Right cardiac atrium (tissue), 5 donors: ENCODE measurements around the gene PGM1. TPM values are rescaled to one million over a fixed set of nuclear protein-coding genes. Genes with fewer than 3 reads are reported as not detected.

Experiments used
- ATAC-seq, 2 donors: fragments of 200-7000 bp; cut with Tn5 transposase; one replicate each; pipeline versions ENCODE4 v1.8.0 to v1.9.1; 2020; ENCODE audit warnings: moderate library complexity in 2 of 2, mild to moderate bottlenecking in 1 of 2
- DNase-seq, 3 donors: peaks; one replicate each; pipeline ENCODE4 v3.0.0-alpha.2; 2020
- H3K27ac ChIP-seq: one replicate; pipeline ENCODE4 v1.5.1; 2013; ENCODE audit warnings: mild to moderate bottlenecking, low read length, control low read depth, moderate library complexity
- H3K27me3 ChIP-seq: one replicate; pipeline ENCODE4 v1.6.1; 2013; ENCODE audit not compliant: control insufficient read depth, insufficient read depth
- H3K4me1 ChIP-seq: one replicate; pipeline ENCODE4 v1.6.1; 2013; ENCODE audit warnings: low read length; ENCODE audit not compliant: control insufficient read depth, insufficient read depth
- H3K4me3 ChIP-seq: one replicate; pipeline ENCODE4 v1.5.1; 2013; ENCODE audit warnings: low read length, control low read depth
- H3K9me3 ChIP-seq: one replicate; pipeline ENCODE4 v1.6.1; 2013; ENCODE audit warnings: low read length; ENCODE audit not compliant: control insufficient read depth
- whole genome bisulfite sequencing: extraction: QIAGEN DNeasy Blood & Tissue Kit; methylation state at CpG from one replicate; pipeline ENCODE4 v1.1.7; 2013; 5-methylcytosine and 5-hydroxymethylcytosine counted together
- intact Hi-C, 4 donors: fragments of 100-400 bp; cut with DNase I; formaldehyde crosslinking; loops; one replicate each; pipeline versions ENCODE4 v1.11.0 to v1.14.0; 2022 to 2023
- polyA plus RNA-seq: library from polyadenylated mRNA; stranded (reverse); fragments of 200-250 nt; gene quantifications from one replicate; pipeline ENCODE4 v1.2.3, GENCODE V29; 2013
- total RNA-seq, 4 donors: library from RNA; stranded (reverse); fragmentation: NEBNext Ultra II Directional; extraction: Animal tissue kit (Norgen Biotek cat#: 25700); gene quantifications; one replicate each; pipeline ENCODE4 v1.2.1, GENCODE V29; 2021
- donor health status: healthy with polysubstance abuse.
- donor health status: DM: no; HTN: yes; CAD: no.
- donor health status: DM: no; HTN: no; CAD: no.
- donor health status: DM: no; HTN: yes; CAD: no; lungs with severe emphysema.
- donor health status: DM: yes; HTN: yes; CAD: no.

PGM1 gene
- total and polyA plus RNA-seq, 5 donors: 96.2 to 255 (median 222) TPM

- H3K4me3 ChIP-seq: no peak overlapping the region
- WGBS: 72% methylated on average over 3 of the region's 3 CpGs
- no peaks in the 10 kb centered on the region for H3K9me3 ChIP-seq
- peaks cover 6% of the 10 kb centered on the region for H3K4me1 ChIP-seq
- DNase-seq (peak in 1 of 3 donors; percentile 34), ATAC-seq (peak; percentile 48 to 52)
- H3K27ac ChIP-seq: peak overlapping the region; percentile 43
- H3K27me3 ChIP-seq: no peaks in the 10 kb centered on the region
- intact Hi-C loops: no loop called here
Measured at GRCh38 chr1:63643517-63643916, 50.3 kb downstream of the PGM1 start.

- no peaks in the 10 kb centered on the region for H3K27me3 ChIP-seq
- H3K9me3 ChIP-seq: no peaks in the 10 kb centered on the region
- ATAC-seq (peak; percentile 76 to 81), DNase-seq (peak in 2 of 3 donors; percentile 33 to 44)
- WGBS: 43% methylated on average over 3 of the region's 3 CpGs
- peak overlapping the region; percentile 43 for H3K27ac ChIP-seq
- intact Hi-C loops: no loop called here
- no peak overlapping the region for H3K4me3 ChIP-seq
- peaks cover 6% of the 10 kb centered on the region for H3K4me1 ChIP-seq
Measured at GRCh38 chr1:63643926-63644325, 50.7 kb downstream of the PGM1 start.

DNA sequence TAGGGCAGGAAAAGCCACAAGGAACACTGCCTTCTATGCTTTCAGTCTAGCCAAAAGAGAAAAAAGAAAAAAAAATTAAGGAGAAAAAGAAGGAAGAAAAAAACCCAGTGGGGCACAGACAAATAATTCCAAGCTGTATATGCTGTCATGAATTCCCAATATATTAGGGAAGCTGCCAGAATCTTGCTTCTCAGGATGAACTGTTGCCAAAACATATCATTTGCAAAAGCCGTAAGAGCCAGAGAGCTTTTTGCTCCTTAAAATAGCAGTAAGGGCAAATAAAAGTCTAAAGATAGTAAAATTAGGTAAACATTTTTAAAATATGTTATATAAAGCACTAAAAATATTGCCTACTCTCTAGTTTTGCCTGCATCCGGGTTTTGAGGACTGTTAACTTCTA, 52.1 kb downstream of the PGM1 start:
- 30% methylated on average over 2 of the region's 2 CpGs for WGBS
- H3K9me3 ChIP-seq: no peaks in the 10 kb centered on the region
- H3K4me3 ChIP-seq: no peak overlapping the region
- DNase-seq (no peak), ATAC-seq (no peak)
- no peak overlapping the region for H3K27ac ChIP-seq
- no peaks in the 10 kb centered on the region for H3K27me3 ChIP-seq
- H3K4me1 ChIP-seq: peaks cover 6% of the 10 kb centered on the region
- intact Hi-C loops: no loop called here

DNA sequence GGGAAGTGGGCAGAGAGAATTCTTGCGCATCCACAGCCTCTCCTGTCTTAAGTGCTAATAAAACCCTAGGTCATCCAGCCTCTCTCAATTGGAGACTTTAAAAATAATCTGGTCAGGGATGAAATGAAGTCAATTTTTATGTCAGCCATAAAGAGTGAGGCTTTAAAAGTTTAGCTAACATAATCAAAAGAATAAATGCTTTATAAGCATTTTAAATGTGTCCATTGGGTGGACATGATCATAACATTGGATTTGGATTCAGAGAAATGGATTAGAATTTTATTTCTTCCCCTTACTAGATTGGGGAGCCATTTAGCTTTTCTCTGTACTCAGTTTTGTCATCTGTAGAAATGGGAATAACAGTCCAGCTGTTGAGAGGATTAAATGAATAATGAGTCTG, 55.5 kb downstream of the PGM1 start:
- DNase-seq (no peak), ATAC-seq (no peak)
- H3K27me3 ChIP-seq: no peaks in the 10 kb centered on the region
- intact Hi-C loops: no loop called here
- H3K9me3 ChIP-seq: no peaks in the 10 kb centered on the region
- H3K27ac ChIP-seq: no peak overlapping the region
- peaks cover 3% of the 10 kb centered on the region for H3K4me1 ChIP-seq
- H3K4me3 ChIP-seq: no peak overlapping the region
- WGBS: 100% methylated on average over 1 of the region's 1 CpG

GRCh38 chr1:63651161-63651701, 58.0 kb downstream of the PGM1 start:
- Histone ChIP-seq H3K4me3 (no peak overlapping the region), H3K27ac (no peak overlapping the region), H3K27me3 (no peaks in the 10 kb centered on the region), H3K9me3 (no peaks in the 10 kb centered on the region), H3K4me1 (no peaks in the 10 kb centered on the region)
- peak in 1 of 2 donors; percentile 67 for ATAC-seq
- intact Hi-C loops: no loop called here
- WGBS: 77% methylated on average over 6 of the region's 6 CpGs
- peak in 1 of 3 donors; percentile 35 for DNase-seq

DNA sequence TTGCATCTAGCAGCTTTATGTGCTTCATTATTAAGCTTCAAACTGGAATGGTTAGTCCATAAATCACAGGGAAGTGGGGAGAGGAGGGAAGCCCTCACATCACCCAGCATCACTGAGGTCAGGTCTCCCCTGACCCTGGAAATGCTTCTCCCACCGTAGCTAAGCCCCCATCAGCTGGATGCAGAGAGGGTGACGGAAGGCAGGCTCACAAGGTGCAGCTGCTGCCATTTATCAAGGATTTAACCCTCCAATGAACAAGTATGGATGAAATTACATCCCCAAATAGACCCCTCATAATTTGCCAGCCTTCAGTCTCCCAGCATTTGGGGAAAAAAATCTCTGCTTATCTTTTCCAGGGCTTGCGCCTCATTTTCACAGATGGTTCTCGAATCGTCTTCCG, 60.8 kb downstream of the PGM1 start:
- no peak overlapping the region for H3K4me3 ChIP-seq
- DNase-seq (no peak), ATAC-seq (no peak)
- WGBS: 90% methylated on average over 6 of the region's 6 CpGs
- H3K27me3 ChIP-seq: no peaks in the 10 kb centered on the region
- intact Hi-C loops: no loop called here
- H3K9me3 ChIP-seq: no peaks in the 10 kb centered on the region
- H3K4me1 ChIP-seq: no peaks in the 10 kb centered on the region
- no peak overlapping the region for H3K27ac ChIP-seq

GRCh38 chr1:63659448-63659847, 66.2 kb downstream of the PGM1 start:
- Histone ChIP-seq H3K27me3 (no peaks in the 10 kb centered on the region), H3K4me1 (no peaks in the 10 kb centered on the region), H3K27ac (no peak overlapping the region), H3K4me3 (no peak overlapping the region), H3K9me3 (no peaks in the 10 kb centered on the region)
- intact Hi-C loops: no loop called here
- peak in 1 of 2 donors; percentile 10 for ATAC-seq
- no peak for DNase-seq
- WGBS: 80% methylated on average over 7 of the region's 7 CpGs

DNA sequence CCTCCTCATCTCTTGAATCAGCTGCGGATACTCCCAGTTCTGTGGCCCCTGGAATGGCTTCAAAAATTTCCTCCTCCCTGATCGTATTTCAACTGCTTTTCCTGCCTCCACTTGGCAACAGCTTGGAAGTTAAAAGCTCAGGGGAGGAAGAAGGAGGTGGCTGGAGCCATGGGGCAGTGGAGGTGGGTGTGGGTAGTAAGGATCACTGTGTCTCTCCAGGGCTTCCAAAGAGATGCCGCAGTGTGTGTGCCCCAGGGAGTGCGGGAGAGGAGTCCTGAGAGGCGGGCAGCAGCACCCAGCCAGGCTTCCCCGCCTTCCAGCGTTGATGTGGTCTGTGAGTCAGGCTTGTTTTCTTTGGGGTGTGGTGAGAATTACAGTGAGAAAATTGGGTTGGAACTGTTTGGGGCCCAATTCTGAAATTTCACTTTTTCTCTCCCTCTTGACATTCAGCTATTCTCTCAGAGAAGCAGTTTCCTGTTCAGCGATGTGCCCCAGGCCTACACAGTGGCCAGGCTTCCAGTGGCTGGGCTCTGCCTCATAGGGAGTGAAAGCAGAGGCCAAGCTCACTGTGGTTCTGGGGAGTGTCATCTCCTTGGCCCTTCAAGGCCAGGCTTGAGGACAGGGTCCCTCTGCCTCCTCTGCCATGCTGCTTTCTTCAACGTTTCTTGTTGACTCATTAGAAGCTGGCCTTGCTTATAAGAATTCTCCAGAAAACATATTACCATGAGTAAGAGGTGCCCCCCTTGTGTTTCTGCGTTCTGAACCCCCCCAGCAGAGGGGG, 69.0 kb downstream of the PGM1 start:
- H3K27me3 ChIP-seq: no peaks in the 10 kb centered on the region
- peak overlapping the region; percentile 9 for H3K27ac ChIP-seq
- H3K4me1 ChIP-seq: no peaks in the 10 kb centered on the region
- intact Hi-C loops: no loop called here
- H3K4me3 ChIP-seq: no peak overlapping the region
- 52% methylated on average over 10 of the region's 10 CpGs for WGBS
- DNase-seq (peak; percentile 44 to 76 (median 65)), ATAC-seq (peak; percentile 66 to 74)
- no peaks in the 10 kb centered on the region for H3K9me3 ChIP-seq

- H3K4me3 ChIP-seq: no peak overlapping the region
- H3K4me1 ChIP-seq: no peaks in the 10 kb centered on the region
- no peaks in the 10 kb centered on the region for H3K9me3 ChIP-seq
- DNase-seq (no peak), ATAC-seq (peak in 1 of 2 donors; percentile 10)
- H3K27ac ChIP-seq: no peak overlapping the region
- intact Hi-C loops: no loop called here
- WGBS: 90% methylated on average over 4 of the region's 4 CpGs
- no peaks in the 10 kb centered on the region for H3K27me3 ChIP-seq
Measured at GRCh38 chr1:63662841-63663240, 69.6 kb downstream of the PGM1 start.

DNA sequence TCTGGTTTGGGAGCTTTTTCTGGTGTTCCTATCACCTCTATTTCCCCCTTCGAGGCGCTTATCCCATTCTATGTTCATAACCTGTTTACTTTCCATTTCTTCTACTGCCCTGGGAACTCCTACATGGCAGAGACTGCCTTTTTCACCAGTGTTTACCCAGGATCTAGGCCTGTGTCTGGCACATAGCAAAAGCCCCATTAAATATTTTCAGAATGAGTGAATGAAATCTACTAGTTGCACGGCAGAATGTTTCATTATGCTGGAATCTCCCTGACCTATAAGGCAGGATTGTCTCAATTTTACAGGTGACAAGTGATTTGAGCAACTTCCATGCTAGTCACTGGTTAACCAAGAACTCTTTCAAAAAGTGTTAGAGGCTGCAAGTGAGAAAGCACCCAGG, 70.1 kb downstream of the PGM1 start:
- H3K4me3 ChIP-seq: no peak overlapping the region
- WGBS: 93% methylated on average over 3 of the region's 3 CpGs
- DNase-seq: no peak
- no peaks in the 10 kb centered on the region for H3K4me1 ChIP-seq
- no peak overlapping the region for H3K27ac ChIP-seq
- ATAC-seq: no peak
- no peaks in the 10 kb centered on the region for H3K27me3 ChIP-seq
- intact Hi-C loops: no loop called here
- no peaks in the 10 kb centered on the region for H3K9me3 ChIP-seq

- no peak for DNase-seq
- no peaks in the 10 kb centered on the region for H3K4me1 ChIP-seq
- ATAC-seq: peak; percentile 29 to 44
- H3K4me3 ChIP-seq: no peak overlapping the region
- WGBS: 69% methylated on average over 5 of the region's 5 CpGs
- H3K9me3 ChIP-seq: no peaks in the 10 kb centered on the region
- no peaks in the 10 kb centered on the region for H3K27me3 ChIP-seq
- intact Hi-C loops: no loop called here
- no peak overlapping the region for H3K27ac ChIP-seq
Measured at GRCh38 chr1:63663873-63664272, 70.7 kb downstream of the PGM1 start.
